Measurements from ENCODE around the gene ALOX15B. TPM values are rescaled to one million over a fixed set of nuclear protein-coding genes. Genes with fewer than 3 reads are reported as not detected.

The ALOX15B gene
- total and polyA plus RNA-seq, 10 donors = 0.13 to 7.8 (median 2.7) TPM

DNA sequence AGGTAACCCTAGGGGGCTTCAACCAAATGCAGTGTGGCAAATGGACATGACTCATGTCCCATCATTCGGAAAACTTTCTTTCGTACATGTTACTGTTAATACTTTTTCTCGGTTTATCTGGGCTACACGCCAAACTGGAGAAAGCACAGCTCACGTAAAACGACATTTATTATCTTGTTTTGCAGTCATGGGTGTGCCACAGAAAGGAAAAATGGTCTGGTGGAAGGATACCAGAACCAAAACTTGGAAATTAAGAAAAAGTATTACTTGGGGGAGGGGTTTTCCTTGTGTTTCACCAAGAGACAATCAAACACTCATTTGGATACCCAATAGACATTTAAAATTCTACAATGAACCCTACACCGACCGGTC is 23.6 kb downstream of the ALOX15B start:
- Histone ChIP-seq H3K9me3 (no peaks in the 10 kb centered on the region), H3K4me1 (peaks cover 0 to 22% (median 6%) of the 10 kb centered on the region in 6 donors), H3K27me3 (replicated peaks in 1 of 7) (peaks cover 0 to 92% (median 64%) of the 10 kb centered on the region in 7 donors), H3K4me3 (no peak overlapping the region), H3K36me3 (no peaks in the 10 kb centered on the region), H3K27ac (no peak overlapping the region)
- WGBS, 5 donors = 31 to 61% (median 53%) methylated on average over 8 of the region's 8 CpGs
- TF ChIP-seq CTCF (IDR thresholded peaks at IDR 0.05 in 8 of 11, conservative IDR thresholded peaks at IDR 0.05 in 3 of 11) = no peak
- no peak for TF ChIP-seq POLR2AphosphoS5 (IDR thresholded peaks at IDR 0.05)
- TF ChIP-seq POLR2A (IDR thresholded peaks at IDR 0.05) = no peak
- no peak for DNase-seq
- intact Hi-C loops (cut with DNase I; ENCODE audit: low total_unique reads) = no loop called here

- intact Hi-C loops (cut with DNase I; ENCODE audit: low total_unique reads) = no loop called here
- Histone ChIP-seq H3K36me3 (no peaks in the 10 kb centered on the region), H3K27me3 (replicated peaks in 1 of 7) (peaks cover 0 to 88% (median 62%) of the 10 kb centered on the region in 7 donors), H3K27ac (no peak overlapping the region), H3K9me3 (no peaks in the 10 kb centered on the region), H3K4me1 (peaks cover 0 to 17% (median 1%) of the 10 kb centered on the region in 6 donors), H3K4me3 (no peak overlapping the region)
- WGBS, 5 donors = 26 to 51% (median 36%) methylated on average over 15 of the region's 15 CpGs
- DNase-seq = no peak
- no peak for TF ChIP-seq POLR2A (IDR thresholded peaks at IDR 0.05)
- TF ChIP-seq POLR2AphosphoS5 (IDR thresholded peaks at IDR 0.05) = no peak
- TF ChIP-seq CTCF (IDR thresholded peaks at IDR 0.05 in 8 of 11, conservative IDR thresholded peaks at IDR 0.05 in 3 of 11) = no peak
These were observed 24.1 kb downstream of the ALOX15B start for GRCh38 chr17:8062807-8063483.

GRCh38 chr17:8063761-8064534 is 25.1 kb downstream of the ALOX15B start:
- 7 to 23% (median 10%) methylated on average over 13 to 26 of the region's 28 CpGs for whole genome bisulfite sequencing, 5 donors
- peaks cover 0 to 23% (median 0%) of the 10 kb centered on the region in 6 donors for H3K4me1 ChIP-seq
- DNase-seq = peak; percentile 36
- H3K27ac ChIP-seq = no peak overlapping the region
- no peaks in the 10 kb centered on the region for H3K9me3 ChIP-seq
- no peak for TF ChIP-seq POLR2AphosphoS5 (IDR thresholded peaks at IDR 0.05)
- TF ChIP-seq POLR2A (IDR thresholded peaks at IDR 0.05) = no peak
- TF ChIP-seq CTCF (IDR thresholded peaks at IDR 0.05 in 8 of 11, conservative IDR thresholded peaks at IDR 0.05 in 3 of 11) = no peak
- intact Hi-C loops (cut with DNase I; ENCODE audit: low total_unique reads) = no loop called here
- no peak overlapping the region for H3K4me3 ChIP-seq
- H3K36me3 ChIP-seq = no peaks in the 10 kb centered on the region
- peaks cover 0 to 78% (median 57%) of the 10 kb centered on the region in 7 donors for H3K27me3 ChIP-seq (replicated peaks in 1 of 7)

DNA sequence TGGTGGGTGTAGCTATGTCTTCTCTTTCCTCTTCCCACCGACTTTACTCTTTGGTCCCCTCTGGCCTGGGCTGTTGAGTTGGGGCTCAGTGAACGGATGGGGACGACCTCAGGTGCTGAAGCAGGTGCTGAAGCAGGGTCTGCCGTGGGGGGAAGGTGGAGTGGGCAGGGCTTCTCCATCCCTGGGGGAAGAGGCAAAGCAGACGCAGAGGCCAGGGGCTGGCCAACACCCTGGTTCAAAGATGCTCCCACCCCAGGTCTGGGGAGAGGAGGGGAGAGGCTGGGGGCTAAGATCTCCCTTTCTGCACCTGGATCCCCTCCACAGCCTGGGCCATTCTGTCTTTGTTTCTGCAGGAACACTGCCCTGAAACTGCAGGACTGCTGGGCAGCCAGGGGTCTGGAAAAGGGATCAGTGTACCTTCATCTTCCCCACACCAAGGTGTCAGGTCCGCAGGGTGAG is 25.7 kb downstream of the ALOX15B start:
- H3K36me3 ChIP-seq = no peaks in the 10 kb centered on the region
- H3K27me3 ChIP-seq (replicated peaks in 1 of 7) = peaks cover 0 to 71% (median 50%) of the 10 kb centered on the region in 7 donors
- no peaks in the 10 kb centered on the region for H3K9me3 ChIP-seq
- peak; percentile 55 for DNase-seq
- intact Hi-C loops (cut with DNase I; ENCODE audit: low total_unique reads) = no loop called here
- no peak overlapping the region for H3K27ac ChIP-seq
- WGBS, 5 donors = 36 to 49% (median 44%) methylated on average over 6 of the region's 6 CpGs
- H3K4me3 ChIP-seq = no peak overlapping the region
- H3K4me1 ChIP-seq = peaks cover 0 to 30% (median 3%) of the 10 kb centered on the region in 6 donors
- TF ChIP-seq CTCF (IDR thresholded peaks at IDR 0.05 in 8 of 11, conservative IDR thresholded peaks at IDR 0.05 in 3 of 11) = no peak
- no peak for TF ChIP-seq POLR2A (IDR thresholded peaks at IDR 0.05)
- TF ChIP-seq POLR2AphosphoS5 (IDR thresholded peaks at IDR 0.05) = no peak
